Left ventricle myocardium superior (tissue), 1 donor: Measurements from ENCODE around the gene EGFLAM. TPM values are rescaled to one million over a fixed set of nuclear protein-coding genes. Genes with fewer than 3 reads are reported as not detected.
"Not testable (repeated sequence)": the region's sequence is repeated elsewhere in the genome, so short reads cannot be mapped to it uniquely, and the experiment has no call there.

ENCODE experiments used
- ATAC-seq: fragments of 200-7000 bp; cut with Tn5 transposase; one replicate; pipeline ENCODE4 v1.9.1; 2020; ENCODE audit warnings: mild to moderate bottlenecking, moderate library complexity
- DNase-seq: peaks from one replicate; pipeline ENCODE4 v3.0.0-alpha.2; 2020
- intact Hi-C: fragments of 100-400 bp; cut with micrococcal nuclease; formaldehyde crosslinking; loops from one replicate; pipeline ENCODE4 v1.11.0; 2022
- total RNA-seq: library from RNA; stranded (reverse); fragmentation: NEBNext Ultra II Directional; extraction: Animal tissue kit (Norgen Biotek cat#: 25700); gene quantifications from one replicate; pipeline ENCODE4 v1.2.1, GENCODE V29; 2021
- donor health status: DM: no; HTN: yes; CAD: no; lungs with severe emphysema.

The EGFLAM gene
- total RNA-seq, 1 donor from 2014 or later, result 7.7 TPM

DNA sequence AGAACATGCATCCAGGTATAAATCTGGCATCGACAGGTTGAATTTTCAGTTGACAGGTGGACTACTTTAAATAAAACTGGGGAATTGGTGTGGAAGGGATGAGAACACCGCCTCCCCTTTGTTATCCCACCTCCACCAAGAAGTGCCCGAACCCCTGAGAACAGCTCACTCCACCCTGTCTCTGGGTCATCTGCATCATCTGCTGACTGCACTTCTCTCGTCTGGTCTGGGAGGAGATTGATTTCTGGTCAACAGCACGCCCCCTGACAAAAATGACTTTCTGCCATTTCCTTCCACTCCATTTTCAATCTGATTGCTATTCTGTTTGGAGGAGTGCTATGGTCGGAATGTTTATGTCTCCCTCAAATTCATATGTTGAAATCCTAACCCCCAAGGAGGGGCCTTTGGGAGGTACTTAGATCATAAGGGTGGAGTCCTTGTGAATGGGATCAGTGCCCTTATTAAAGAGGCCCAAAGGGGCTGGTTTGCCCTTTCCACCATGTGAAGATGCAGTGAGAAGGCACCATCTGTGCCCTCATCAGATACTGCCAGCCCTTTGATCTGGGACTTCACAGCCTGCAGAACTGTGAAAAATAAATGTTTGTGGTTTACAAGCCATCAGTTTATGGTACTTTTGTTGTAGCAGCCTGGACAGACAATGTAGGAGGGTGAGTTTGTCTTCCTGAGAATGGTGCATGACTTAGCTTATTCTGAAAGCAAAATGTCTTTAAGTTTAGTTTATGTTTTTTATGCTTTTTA, 145.7 kb downstream of the EGFLAM start:
- DNase-seq (no peak), ATAC-seq (no peak)
- intact Hi-C loops, result no loop called here

DNA sequence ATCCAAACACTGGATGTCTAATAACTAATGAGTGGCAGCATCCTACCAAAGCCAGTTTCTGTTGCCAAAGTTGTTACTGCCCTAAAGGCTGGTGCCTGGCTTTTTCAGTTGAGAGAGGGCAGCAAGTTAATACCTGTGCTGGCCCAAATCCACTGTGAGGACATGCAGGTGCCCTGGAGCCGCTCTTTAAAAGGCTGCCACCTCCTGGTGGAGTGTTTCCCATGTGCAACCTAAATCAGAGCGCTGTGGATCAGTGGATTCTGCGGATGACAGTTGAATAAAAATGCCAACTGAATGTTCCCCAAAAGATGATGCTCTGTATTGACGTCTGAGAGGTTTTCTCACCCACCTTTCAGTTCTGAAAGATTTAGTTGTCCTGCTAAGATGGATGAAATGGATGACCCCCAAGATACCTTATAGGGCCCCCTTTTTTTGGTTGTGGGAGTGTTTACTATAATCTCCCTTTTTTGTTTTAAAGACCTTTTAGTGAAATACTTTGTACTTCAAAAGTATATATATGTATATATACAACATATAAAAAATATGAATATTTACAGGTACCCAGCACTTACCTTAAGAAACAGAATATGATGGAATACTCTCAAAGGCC, 146.4 kb downstream of the EGFLAM start:
- intact Hi-C loops, result no loop called here
- DNase-seq, result no peak
- no peak for ATAC-seq

DNA sequence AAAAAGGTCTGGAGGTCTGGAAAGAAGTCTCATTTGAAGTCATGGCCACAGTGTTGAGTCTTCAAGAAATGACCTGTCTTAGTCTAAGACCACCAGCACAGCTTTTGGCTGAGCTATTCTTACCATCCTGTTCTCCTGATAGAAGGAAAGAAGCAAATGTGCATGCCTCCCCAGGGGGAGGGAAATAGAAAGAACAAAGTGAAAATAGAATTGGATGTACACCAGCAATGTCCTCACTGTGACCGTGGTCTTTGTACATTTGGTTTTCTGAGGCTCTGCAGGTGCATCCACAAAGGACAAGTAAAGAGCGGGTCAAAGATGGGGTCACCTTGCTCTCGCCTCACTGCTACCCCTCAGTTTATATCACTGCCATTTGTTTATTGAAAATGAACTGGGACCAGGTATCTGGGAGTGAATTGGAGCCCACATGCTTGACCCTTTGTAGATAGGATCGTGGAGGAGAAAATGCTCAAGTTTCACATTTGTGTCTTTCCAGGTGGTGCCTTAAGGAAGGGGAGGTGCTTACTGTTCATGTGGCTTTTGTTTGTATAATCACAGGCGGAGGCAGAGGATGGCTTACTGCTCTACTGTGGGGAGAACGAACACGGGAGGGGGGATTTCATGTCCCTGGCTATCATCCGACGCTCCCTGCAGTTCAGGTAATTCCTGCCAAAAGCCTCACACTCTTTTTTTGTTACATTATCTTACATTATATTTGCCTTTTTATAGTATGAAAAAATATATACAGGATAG, 150.3 kb downstream of the EGFLAM start:
- no peak for DNase-seq
- ATAC-seq, result no peak
- intact Hi-C loops, result no loop called here

DNA sequence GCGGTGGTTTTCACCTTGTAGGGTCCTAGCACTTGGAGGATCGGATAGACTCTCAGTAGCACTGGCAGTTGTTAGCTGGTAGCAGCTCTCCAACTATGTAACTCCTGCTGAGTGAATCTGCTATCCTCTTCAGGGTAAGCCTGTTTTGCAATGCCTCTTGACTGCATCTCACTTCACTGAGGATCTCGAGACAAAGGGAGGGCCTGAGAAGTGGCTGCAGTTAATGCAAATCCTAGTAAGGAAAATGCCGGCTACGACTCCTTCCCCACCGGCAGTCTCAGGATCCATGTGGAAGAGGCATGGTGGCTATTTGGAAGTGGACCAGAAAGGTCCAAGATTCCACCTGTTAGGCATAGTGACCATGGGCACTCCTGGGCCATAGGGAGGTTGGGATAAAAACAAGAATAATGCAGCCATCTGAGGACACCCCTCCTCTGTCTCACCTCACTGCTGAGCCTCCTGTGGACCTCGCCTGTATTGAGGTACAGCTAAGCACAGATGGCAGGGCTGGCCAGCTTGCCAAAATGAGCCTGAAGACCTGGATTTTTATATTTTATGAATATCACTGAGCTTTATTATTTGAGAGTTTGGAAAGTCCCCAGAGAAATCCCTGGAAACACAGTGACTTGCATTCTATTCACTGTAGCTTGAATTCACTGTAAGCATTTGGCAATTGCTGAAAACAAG, 152.1 kb downstream of the EGFLAM start:
- ATAC-seq (no peak), DNase-seq (no peak)
- intact Hi-C loops, result no loop called here

DNA sequence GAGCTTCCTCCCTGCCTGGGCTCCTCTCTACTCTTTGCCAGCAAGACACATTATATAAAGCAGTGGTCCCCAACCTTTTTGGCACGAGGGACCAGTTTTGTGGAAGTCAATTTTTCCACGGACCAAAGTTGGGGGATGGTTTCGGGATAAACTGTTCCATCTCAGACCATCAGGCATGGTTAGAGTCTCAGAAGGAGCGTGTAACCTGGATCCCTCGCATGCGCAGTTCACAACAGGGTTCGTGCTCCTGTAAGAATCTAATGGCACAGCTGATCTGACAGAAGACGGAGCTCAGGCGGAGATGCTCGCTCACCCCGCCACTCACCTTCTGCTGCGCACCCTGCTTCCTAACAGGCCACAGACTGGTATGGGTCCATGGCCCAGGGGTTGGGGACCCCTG, 155.3 kb downstream of the EGFLAM start:
- intact Hi-C loops, result no loop called here
- DNase-seq (no peak), ATAC-seq (no peak)

DNA sequence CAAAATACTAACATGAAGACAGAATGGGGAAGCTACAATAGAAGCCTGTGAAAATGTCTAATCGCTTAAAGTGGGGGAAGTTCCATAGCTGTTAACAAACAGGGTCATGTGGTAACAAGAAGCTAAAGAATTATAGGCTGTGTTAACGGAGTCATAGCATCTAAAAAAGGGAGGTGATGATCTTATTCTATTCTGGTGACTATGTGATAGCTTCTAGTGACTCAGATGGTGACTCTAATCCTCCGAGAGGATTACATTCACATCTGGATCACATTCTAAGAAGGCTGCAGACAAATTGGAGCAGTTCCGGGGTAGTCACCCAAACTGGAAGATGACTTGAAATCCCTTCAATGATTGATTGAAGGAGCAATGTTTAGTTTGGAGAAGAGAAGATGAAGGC, 156.0 kb downstream of the EGFLAM start:
- ATAC-seq (no peak), DNase-seq (no peak)
- intact Hi-C loops, result no loop called here

DNA sequence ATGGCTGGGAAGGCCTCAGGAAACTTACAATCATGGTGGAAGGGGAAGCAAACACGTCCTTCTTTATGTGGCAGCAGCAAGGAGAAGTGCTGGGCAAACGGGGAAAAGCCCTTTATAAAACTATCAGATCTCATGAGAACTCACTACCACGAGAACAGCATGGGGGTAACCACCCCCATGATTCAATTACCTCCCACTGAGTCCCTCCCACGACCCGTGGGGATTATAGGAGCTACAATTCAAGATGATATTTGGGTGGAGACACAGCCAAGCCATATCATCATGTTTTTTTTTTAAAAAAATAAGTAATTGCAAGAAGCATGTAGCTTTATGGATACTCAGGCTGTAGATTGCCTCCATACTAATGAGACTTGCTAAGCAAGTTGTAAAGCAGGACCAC, 157.4 kb downstream of the EGFLAM start:
- DNase-seq, ATAC-seq, intact Hi-C loops: not testable (repeated sequence)

DNA sequence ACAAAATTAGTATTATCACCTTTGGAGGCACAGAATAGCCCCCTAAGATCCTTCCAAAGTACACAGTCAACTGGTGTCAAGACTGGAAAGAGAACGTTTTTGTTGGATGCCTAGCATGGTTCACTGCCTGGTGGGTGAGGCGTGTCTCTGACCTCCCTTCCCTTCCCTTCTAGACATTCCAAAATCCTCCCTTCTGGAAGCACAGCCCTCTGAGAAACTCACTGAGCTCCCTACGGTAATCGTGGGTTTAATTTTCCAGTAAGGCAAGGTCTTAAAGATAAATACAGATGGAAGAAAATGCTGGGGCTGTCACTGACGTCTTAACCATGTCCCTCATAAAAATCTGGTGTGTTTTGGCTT, 159.3 kb downstream of the EGFLAM start:
- peak; percentile 63 for ATAC-seq
- intact Hi-C loops, result no loop called here
- DNase-seq, result no peak

DNA sequence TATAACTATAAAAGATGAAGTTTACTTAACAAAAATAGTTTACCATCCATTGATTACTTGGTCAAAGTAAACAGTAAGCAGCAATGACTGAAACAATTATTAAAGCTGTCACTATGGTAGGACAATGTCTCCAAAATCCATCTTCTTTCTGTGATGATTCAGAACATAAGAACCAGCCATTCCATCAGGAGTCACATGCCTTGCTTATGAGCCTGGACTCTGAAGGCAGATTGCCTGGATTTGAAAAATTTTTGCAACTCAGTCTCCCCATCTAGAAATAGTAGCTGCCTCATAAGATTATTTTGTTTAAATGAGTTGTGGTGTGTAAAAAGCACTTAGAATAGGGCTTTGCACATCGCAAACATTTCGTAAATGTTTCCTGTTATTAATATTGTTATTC, 161.9 kb downstream of the EGFLAM start:
- intact Hi-C loops, result no loop called here
- DNase-seq (no peak), ATAC-seq (no peak)

DNA sequence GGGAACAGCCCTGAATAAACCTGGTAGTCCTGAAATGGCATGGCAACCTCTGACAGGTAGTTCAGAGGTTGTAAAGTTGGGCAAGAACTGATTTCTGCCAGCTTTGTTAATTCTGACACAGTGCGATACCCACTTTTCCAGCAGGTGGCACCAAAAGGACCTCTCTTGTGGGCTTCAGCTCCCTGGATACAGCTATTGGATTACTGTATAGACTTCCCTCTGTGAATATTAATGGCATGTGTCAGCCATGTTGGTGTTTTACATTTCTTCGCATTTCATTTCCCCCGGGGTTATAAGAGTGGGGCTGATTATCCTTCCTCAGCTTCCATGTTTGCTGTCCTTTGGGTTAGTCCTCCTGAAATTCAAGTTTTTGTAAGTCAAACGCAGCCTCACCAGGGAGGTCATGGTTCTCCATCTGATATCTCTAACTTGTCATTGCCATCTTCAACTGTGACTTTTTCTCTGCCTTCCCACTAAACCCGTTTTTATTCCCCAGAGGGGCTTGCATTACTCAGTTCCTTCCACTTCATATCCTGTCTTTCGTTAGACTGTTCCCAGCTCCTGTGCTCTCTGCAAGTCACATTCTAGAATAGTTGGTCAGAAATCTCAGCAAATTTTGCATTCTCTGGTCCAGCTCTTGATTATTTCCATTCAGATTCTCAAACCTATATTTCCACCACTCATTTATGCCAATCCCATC, 162.5 kb downstream of the EGFLAM start:
- intact Hi-C loops, result no loop called here
- ATAC-seq, result peak; percentile 78
- DNase-seq, result peak; percentile 58

DNA sequence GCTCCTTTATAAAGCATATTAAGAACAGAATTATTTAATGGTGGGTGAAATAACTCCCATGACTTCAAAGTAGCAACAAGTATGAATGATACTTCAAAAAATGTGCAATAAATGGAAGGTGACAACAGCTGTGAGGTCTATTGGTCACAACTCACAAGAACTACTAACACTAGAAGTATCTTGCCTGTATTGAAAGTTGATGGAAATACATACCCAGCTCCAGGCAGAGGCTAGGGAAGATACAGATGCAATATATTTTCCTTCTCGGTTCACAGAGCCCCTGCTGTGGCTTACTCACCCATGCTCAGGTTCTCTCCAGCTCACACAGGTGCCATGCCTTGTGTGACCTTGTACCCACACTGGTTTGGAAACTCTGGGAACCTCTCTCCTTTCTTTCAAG, 164.3 kb downstream of the EGFLAM start:
- DNase-seq (no peak), ATAC-seq (no peak)
- intact Hi-C loops, result no loop called here

DNA sequence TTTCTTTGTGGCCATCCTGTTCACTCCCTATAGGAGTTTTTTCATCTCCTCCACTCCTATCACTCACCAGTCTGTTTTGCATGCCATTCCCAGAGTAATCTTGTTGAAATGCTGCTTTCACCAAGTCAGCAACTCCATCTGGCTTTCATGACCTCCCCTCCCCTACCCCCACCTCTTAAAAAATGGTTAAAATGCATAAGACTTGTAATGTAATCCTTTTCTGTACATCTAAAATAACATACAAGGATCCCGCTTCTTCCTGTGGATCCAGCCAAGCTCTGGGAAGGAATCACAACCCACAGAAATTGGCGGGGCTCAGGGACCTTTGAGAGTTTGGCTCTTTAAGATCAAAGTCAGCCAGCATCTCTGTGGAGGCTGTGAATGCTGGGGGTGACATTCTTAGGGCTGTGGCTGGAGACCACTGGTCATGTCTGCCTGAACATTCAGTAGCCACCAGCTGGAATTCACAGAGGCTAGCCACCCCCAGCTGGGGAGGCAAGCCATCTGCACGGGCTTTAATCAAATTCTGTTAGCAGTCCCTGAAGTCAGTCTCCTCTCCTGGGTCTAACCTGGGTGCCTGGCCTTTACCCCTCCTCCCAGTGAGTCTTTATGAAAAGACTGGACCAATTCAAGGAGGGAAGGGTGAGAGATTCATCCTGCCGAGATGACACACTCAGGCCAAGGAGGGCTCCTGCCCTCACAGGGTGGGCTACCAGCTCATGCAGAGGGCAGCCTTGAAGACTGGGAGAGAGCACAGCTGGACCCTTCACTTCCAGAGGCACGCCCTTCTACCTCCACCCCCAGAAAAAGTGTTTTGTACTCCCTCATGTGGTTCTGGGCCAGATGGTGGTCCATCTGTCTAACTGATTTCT, 165.2 kb downstream of the EGFLAM start:
- no peak for DNase-seq
- intact Hi-C loops, result no loop called here

DNA sequence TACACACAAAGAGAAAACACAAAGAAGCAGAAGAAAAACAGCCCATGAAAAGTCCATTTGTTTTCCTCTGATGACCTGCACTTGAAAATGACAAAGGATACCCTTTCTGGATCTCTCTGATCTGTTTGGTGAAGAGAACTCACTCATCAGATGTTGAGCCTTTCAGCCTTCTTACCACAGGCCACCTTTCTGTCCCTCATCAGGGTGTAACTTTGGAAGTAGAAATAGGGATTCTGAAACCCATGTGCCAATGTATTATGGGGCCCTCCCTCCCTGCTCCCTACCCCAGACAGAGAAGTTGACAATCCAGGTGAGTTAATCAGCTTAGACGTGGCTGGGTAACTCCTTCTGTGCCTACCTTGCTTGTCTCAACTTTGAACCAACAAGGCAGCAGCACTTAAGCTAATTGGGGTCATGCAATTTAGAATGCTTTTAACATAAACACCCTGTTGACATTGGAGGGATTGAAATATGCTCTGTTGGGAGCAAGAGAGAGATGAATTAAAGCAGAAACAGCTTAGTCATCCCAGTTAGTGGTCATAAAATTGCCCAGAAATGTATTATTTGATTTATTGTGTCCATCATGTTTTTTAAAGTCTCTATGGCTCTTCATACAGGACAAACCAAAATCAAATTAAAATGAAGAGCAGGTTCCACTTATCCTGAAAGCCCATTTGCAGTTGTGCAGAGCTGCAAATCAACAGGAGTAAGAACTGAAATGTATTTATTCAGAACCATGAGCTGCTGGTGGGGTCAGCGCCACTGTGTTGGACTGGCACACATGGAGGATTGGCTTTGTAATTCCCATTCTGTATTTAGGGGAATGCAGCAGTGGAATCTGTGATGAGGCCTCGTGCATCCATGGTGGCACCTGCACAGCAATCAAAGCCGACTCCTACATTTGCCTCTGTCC, 166.0 kb downstream of the EGFLAM start:
- DNase-seq (no peak), ATAC-seq (no peak)
- intact Hi-C loops, result no loop called here

More for the DNA sequence above, 165.2 kb downstream of the EGFLAM start:
- ATAC-seq, result no peak

DNA sequence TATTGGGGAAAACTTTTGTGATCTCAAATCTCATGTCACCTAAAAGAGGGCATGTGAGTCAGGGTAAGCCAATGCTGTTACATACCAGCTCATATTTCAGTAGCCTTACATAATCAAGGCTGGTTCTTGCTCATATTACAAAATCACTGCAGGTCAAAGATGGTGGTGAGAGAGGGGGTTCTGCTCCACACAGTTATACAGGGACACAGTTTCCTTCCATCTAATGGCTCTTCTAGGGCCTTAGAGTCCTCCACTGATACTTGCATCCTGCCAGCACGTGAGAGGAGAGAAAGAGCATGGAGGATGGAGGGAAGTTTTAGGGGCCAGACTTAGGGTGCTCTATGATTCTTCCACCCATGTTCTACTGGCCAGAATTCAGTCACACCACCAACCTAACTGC, 168.1 kb downstream of the EGFLAM start:
- ATAC-seq (no peak), DNase-seq (no peak)
- intact Hi-C loops, result no loop called here

DNA sequence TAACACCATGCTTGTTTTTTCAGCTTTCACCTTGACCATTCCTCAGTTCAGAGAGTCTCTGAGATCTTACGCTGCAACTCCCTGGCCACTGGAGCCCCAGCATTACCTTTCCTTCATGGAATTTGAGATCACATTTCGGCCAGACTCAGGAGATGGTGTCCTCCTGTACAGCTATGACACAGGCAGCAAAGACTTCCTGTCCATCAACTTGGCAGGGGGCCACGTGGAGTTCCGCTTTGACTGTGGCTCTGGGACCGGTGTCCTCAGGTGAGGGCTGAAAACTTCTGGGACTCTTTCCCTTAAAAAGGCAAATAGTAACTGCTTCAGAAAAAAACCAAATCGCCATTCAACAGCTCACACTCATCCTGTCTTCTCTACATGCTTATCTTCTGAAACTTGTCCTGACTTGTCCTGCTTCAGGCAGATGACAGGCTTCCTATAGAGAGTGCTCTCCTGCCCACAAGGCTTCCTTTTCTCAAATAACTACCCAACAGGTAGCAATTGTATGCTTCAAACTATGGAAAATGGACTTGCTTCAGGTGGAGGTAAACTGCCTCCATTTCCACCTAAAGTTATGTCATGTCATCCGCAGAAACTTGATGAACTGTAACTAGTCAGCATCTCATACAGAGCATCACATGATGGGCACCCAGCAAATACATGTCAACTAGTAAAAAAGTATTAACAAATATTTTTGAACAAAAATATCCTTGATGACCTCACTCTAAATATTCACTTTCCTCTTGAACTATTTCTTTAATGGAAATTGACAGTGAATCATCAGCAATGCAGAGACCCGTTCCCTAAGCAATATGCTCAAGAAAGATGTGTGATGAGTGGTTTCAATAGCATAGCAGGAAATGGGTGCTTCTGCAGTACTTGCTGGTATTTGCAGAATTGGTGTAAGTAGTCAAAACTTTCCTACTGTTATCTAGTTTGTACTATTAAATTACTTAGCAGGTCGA, 168.9 kb downstream of the EGFLAM start:
- no peak for DNase-seq
- ATAC-seq, result no peak
- intact Hi-C loops, result no loop called here

DNA sequence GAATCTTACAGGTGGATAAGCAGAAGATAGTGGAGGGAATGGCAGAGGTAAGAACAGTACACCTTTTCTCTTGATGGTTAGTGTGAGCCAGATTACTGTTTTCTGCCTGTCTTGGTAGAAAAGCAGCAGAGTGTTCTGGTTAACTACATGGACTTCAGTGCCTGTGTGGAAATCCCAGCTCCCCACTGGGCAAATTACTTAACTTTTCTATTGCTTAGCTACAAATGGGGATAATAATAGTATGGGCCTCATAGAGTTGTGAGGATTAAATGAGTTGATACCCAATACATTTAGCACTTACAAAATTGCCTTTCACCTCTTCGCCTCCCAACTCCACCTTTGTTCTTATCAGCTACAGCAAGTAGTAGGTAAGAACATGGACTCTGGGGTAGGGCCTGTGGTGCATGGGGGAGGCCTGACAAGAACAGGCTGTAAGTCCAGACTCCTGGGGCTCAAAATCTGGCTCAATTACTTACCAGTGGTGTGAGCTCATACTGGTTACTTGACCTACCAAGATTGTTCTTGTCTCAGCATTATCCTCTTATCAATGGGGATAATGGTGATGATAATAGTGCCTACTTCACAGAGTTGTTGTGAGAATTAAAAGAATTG, 173.0 kb downstream of the EGFLAM start:
- DNase-seq, result no peak
- ATAC-seq, result no peak
- intact Hi-C loops, result no loop called here
